ENCODE results near the gene SPATA3.

DNA sequence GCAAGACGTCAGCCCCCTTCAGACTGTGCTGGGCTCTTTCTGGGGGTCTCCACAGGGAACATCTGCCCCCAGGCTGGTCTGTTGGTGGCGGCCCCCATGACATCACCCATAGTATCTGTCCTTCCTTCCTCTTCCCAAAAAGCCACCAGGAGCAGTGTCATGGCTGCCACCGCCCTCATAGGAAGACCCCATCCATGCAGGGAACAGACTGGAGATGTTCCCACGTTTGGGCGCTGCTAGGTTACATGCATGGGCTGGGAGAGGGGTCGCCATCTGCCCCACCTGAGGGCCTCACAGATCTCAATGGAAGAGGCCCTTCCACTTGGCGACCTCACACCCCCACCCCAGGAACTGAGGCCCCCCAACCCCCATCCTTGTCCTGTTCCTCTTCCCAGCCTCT lies 5.1 kb downstream of the SPATA3 start:
- no peak for TF ChIP-seq GATA2 (IDR thresholded peaks at IDR 0.05; ENCODE audit: low read depth, low read length)
- no peak for TF ChIP-seq GATA3 (IDR thresholded peaks at IDR 0.05; ENCODE audit: low read depth, low read length)

Measured in SH-SY5Y (cell line).